Hepatocyte (in vitro differentiated cells): ENCODE measurements around the gene IGFLR1. TPM values are rescaled to one million over a fixed set of nuclear protein-coding genes. Genes with fewer than 3 reads are reported as not detected.

Experiments used
- DNase-seq: peaks from one replicate; pipeline ENCODE4 v3.0.0-alpha.2; 2016; ENCODE audit warnings: low spot score
- H2AFZ ChIP-seq: fragments of 200-600 bp; sonication (generic); 2 replicates; pipeline ENCODE4 v1.6.0; 2016; ENCODE audit warnings: antibody characterized with exemption, mild to moderate bottlenecking
- H3K27ac ChIP-seq: fragments of 200-600 bp; sonication (generic); 2 replicates; pipeline ENCODE4 v1.5.1; 2016; ENCODE audit warnings: mild to moderate bottlenecking
- H3K27me3 ChIP-seq: fragments of 200-600 bp; sonication (generic); 2 replicates; pipeline ENCODE4 v1.6.1; 2016
- H3K36me3 ChIP-seq: fragments of 200-600 bp; sonication (generic); replicated peaks from 2 replicates; pipeline ENCODE4 v1.5.1; 2016; ENCODE audit warnings: low read depth; ENCODE audit not compliant: insufficient read depth
- H3K4me1 ChIP-seq: fragments of 200-600 bp; sonication (generic); 2 replicates; pipeline ENCODE4 v1.5.1; 2016; ENCODE audit warnings: mild to moderate bottlenecking, moderate library complexity; ENCODE audit not compliant: insufficient read depth
- H3K4me2 ChIP-seq: fragments of 200-600 bp; sonication (generic); 2 replicates; pipeline ENCODE4 v1.6.0; 2016
- H3K4me3 ChIP-seq: fragments of 200-600 bp; sonication (generic); 2 replicates; pipeline ENCODE4 v1.5.1; 2016; ENCODE audit warnings: mild to moderate bottlenecking
- H3K79me2 ChIP-seq: fragments of 200-600 bp; sonication (generic); 2 replicates; pipeline ENCODE4 v1.6.0; 2017; ENCODE audit warnings: mild to moderate bottlenecking
- H3K9me2 ChIP-seq: fragments of 200-600 bp; sonication (generic); replicated peaks from 2 replicates; pipeline ENCODE4 v1.6.0; 2017; ENCODE audit warnings: mild to moderate bottlenecking; ENCODE audit not compliant: insufficient read depth
- H3K9me3 ChIP-seq: fragments of 200-600 bp; sonication (generic); 2 replicates; pipeline ENCODE4 v1.5.1; 2016; ENCODE audit warnings: low read depth, mild to moderate bottlenecking
- H4K20me1 ChIP-seq: fragments of 200-600 bp; sonication (generic); 2 replicates; pipeline ENCODE4 v1.6.0; 2016; ENCODE audit warnings: mild to moderate bottlenecking; ENCODE audit not compliant: insufficient read depth, poor library complexity, severe bottlenecking
- EZH2 ChIP-seq: fragments of 200-600 bp; sonication (generic); IDR thresholded peaks from 2 replicates; pipeline ENCODE4 v1.6.1; 2016; ENCODE audit warnings: antibody characterized with exemption, mild to moderate bottlenecking, borderline replicate concordance
- EZH2phosphoT487 ChIP-seq: fragments of 200-600 bp; sonication (generic); IDR thresholded peaks from one replicate; pipeline ENCODE4 v1.6.1; 2018; ENCODE audit warnings: antibody characterized with exemption, mild to moderate bottlenecking, low read depth, moderate library complexity; ENCODE audit not compliant: unreplicated experiment, severe bottlenecking
- WGBS: methylation state at CpG from one replicate; pipeline ENCODE4 v1.1.6; 2016; ENCODE audit warnings: low lambda C conversion rate; ENCODE audit errors: missing lambda C conversion rate; 5-methylcytosine and 5-hydroxymethylcytosine counted together
- polyA plus RNA-seq: library from polyadenylated mRNA; unstranded; fragments of >200 nt; fragmentation: Nextera tagmentation; extraction: Ambion mirVana; gene quantifications from 2 replicates; pipeline ENCODE4 v1.2.1, GENCODE V29; 2016
- total RNA-seq: library from RNA; depleted of rRNA; stranded (reverse); fragments of >200 nt; gene quantifications from 2 replicates; pipeline ENCODE4 v1.2.3, GENCODE V29; 2014
- TF ChIP-seq, protein P1 (sequence below): fragments of 200-600 bp; sonication (generic); IDR thresholded peaks from 2 replicates; pipeline ENCODE4 v1.5.1; 2016; ENCODE audit warnings: antibody characterized with exemption, mild to moderate bottlenecking; ENCODE audit not compliant: poor library complexity

The IGFLR1 gene
- total and polyA plus RNA-seq, 2 experiments from 2014 or later = 4.5 to 5.6 TPM

DNA sequence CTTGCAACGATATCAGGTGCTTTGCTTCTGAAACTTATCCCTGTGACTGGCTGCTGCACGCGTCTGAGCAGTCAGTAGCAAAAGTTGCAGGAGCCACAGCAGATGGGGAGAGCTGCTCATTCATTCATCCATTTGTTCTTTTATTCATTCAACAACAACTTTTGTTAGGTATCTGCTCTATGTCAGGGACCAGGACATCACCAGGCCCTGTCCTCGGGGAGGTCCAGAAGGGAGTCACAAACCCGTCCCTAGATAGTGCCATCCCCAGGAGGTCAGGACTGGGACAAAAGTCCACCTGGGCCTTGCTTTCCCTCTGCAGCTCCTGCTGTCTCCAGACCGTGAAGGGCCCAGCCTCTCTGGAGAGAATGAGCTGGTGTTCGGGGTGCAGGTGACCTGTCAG, 35.7 kb upstream of the IGFLR1 start:
- Histone ChIP-seq H3K79me2 (peaks cover 4% of the 10 kb centered on the region), H3K4me2 (no peak overlapping the region), H3K27me3 (no peaks in the 10 kb centered on the region), H4K20me1 (no peaks in the 10 kb centered on the region), H3K36me3 (no peaks in the 10 kb centered on the region), H3K27ac (no peak overlapping the region), H3K4me3 (no peak overlapping the region), H2AFZ (no peak overlapping the region), H3K9me2 (no peaks in the 10 kb centered on the region), H3K4me1 (peaks cover 10% of the 10 kb centered on the region), H3K9me3 (no peaks in the 10 kb centered on the region)
- no peak for DNase-seq
- WGBS = 89% methylated on average over 7 of the region's 7 CpGs
- TF ChIP-seq EZH2 (no peak), EZH2phosphoT487 (no peak)
- TF ChIP-seq, protein P1, sequence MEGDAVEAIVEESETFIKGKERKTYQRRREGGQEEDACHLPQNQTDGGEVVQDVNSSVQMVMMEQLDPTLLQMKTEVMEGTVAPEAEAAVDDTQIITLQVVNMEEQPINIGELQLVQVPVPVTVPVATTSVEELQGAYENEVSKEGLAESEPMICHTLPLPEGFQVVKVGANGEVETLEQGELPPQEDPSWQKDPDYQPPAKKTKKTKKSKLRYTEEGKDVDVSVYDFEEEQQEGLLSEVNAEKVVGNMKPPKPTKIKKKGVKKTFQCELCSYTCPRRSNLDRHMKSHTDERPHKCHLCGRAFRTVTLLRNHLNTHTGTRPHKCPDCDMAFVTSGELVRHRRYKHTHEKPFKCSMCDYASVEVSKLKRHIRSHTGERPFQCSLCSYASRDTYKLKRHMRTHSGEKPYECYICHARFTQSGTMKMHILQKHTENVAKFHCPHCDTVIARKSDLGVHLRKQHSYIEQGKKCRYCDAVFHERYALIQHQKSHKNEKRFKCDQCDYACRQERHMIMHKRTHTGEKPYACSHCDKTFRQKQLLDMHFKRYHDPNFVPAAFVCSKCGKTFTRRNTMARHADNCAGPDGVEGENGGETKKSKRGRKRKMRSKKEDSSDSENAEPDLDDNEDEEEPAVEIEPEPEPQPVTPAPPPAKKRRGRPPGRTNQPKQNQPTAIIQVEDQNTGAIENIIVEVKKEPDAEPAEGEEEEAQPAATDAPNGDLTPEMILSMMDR = no peak

DNA sequence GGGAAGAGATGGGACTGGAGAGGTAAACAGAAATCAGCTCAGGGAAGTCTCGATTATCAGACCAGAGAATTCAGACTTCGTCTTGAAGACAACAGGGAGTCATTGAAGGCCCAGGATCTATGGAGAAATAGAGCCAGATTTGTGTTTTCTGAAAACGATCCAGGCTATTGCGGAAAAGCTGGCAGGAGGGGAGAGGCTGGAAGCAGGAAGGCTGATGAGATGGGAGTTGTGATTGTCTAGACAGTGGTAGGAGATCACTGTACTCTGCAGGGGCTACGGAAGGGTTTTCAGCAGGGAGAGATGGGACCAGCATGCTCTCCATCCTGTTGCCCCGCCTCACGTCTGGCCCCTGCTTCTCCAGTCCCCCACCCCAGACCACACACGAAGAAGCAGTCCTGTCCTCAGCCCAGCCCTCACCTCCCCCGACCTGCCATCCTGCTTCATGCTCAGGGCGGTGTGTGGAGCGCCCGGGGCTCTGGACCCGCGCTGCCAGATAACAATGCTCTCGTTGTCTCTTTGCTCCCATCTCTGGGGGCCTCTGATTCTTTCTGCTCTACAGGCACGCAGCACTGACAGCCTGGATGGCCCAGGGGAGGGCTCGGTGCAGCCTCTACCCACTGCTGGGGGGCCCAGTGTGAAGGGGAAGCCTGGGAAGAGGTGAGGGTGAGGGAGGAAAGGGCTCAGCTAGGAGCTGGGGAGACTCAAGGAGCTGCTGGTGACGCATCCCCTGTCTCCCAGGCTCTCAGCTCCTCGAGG, 35.0 kb upstream of the IGFLR1 start:
- Histone ChIP-seq H3K9me3 (no peaks in the 10 kb centered on the region), H2AFZ (no peak overlapping the region), H3K9me2 (no peaks in the 10 kb centered on the region), H3K27me3 (no peaks in the 10 kb centered on the region), H4K20me1 (no peaks in the 10 kb centered on the region), H3K4me3 (no peak overlapping the region), H3K36me3 (no peaks in the 10 kb centered on the region), H3K4me2 (peak overlapping the region; percentile 80), H3K4me1 (peaks cover 10% of the 10 kb centered on the region), H3K79me2 (peaks cover 4% of the 10 kb centered on the region), H3K27ac (no peak overlapping the region)
- WGBS = 37% methylated on average over 19 of the region's 19 CpGs
- no peak for TF ChIP-seq EZH2phosphoT487
- TF ChIP-seq, protein P1 = no peak
- no peak for TF ChIP-seq EZH2
- DNase-seq = no peak

DNA sequence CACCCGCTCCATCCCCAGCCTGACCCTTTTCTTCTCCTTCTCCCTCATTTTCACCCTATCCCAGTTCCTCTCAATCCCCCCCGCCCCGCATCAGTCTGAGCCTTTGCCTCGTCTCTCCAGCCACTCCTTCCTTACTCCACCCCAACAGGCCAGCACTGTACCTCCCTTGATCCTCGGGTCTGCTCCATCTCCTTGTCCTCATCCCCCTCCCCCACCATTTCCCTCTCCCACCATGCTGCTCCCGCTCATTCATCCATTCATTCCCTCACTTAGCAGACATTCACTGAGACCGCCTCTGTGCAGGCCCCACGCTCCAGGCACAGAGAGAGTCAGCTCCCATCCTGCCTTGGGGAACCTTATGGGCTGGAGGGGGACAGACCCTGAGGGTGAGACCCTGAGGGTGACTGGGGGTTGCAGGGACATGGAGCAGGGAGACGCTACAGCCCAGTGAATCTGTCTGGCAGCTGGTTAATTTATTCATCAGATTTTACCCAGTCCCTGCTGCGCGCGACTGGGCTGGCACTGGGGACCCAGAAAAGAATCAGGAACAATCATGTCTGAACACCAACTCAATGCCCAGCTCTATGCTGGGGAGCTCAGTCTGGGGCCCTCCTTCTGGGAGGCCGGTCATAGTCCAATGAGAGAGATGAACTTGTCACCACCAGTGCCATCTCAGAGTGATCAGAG, 34.0 kb upstream of the IGFLR1 start:
- no peaks in the 10 kb centered on the region for H3K36me3 ChIP-seq
- no peaks in the 10 kb centered on the region for H4K20me1 ChIP-seq
- WGBS = 62% methylated on average over 9 of the region's 13 CpGs
- TF ChIP-seq, protein P1 = no peak
- no peak for TF ChIP-seq EZH2phosphoT487
- no peak for TF ChIP-seq EZH2
- no peaks in the 10 kb centered on the region for H3K9me2 ChIP-seq
- H3K9me3 ChIP-seq = no peaks in the 10 kb centered on the region
- H3K79me2 ChIP-seq = peaks cover 4% of the 10 kb centered on the region
- H3K4me2 ChIP-seq = peak overlapping the region; percentile 80
- H3K4me1 ChIP-seq = peaks cover 10% of the 10 kb centered on the region
- no peak overlapping the region for H3K27ac ChIP-seq
- peak overlapping the region; percentile 54 for H3K4me3 ChIP-seq
- no peak for DNase-seq
- no peak overlapping the region for H2AFZ ChIP-seq
- H3K27me3 ChIP-seq = no peaks in the 10 kb centered on the region
